Measurements from ENCODE around the gene PAWR. TPM values are rescaled to one million over a fixed set of nuclear protein-coding genes. Genes with fewer than 3 reads are reported as not detected.

The PAWR gene
- total and polyA plus RNA-seq, 8 donors: 51.0 to 86.2 (median 68.3) TPM

DNA sequence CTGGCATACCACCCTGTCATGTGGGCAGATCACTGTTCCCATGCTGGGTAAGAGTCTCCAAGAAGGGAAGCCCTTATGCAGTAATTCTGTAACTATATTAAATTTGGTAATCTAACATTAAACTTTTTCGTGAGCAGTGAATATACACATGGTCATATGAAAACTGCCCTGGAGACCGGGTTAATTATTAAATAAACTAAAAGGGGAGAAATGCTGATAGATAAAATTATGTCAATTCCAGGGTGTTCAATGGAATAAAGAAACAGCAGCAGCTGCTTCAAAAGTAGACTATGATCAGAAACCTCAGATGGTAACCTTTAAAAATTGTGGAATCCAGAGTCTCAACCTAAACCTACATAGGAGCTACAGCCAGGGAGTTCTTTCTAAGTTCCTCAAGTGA, 100.0 kb downstream of the PAWR start:
- Histone ChIP-seq H3K4me1 (no peaks in the 10 kb centered on the region), H3K36me3 (no peaks in the 10 kb centered on the region), H3K9me3 (peaks cover 0 to 3% of the 10 kb centered on the region in 2 donors), H3K27ac (no peak overlapping the region), H3K4me3 (no peak overlapping the region), H3K27me3 (no peaks in the 10 kb centered on the region)
- ATAC-seq: no peak
- intact Hi-C loops (cut with DNase I): no loop called here
- no peak for TF ChIP-seq CTCF (IDR thresholded peaks at IDR 0.05)
- no peak for DNase-seq

GRCh38 chr12:79587368-79587767, 103.4 kb downstream of the PAWR start:
- no peaks in the 10 kb centered on the region for H3K36me3 ChIP-seq
- no peaks in the 10 kb centered on the region for H3K27me3 ChIP-seq
- ATAC-seq (no peak), DNase-seq (no peak)
- no peaks in the 10 kb centered on the region for H3K4me1 ChIP-seq
- H3K27ac ChIP-seq: no peak overlapping the region
- intact Hi-C loops (cut with DNase I): no loop called here
- H3K9me3 ChIP-seq: peaks cover 0 to 3% of the 10 kb centered on the region in 2 donors
- H3K4me3 ChIP-seq: no peak overlapping the region
- TF ChIP-seq CTCF (IDR thresholded peaks at IDR 0.05): no peak

DNA sequence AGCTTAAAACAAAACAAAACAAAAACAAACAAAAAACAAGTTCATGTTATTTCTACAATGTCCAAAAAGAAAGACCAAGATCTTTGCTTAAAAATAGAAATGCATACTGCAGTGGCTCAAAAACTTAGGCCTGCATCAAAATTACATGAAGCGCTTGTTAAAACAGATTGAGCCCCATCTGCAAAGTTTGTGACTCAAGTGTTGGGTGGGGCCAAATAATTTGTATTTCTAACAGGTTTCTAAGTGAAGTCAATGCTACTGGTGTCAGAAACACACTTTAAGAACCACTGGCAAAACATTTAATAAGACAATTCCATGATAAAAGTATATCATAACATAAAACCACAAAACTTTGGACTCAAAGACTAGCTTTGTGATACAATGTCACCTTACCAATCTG, 105.6 kb downstream of the PAWR start:
- ATAC-seq: no peak
- TF ChIP-seq CTCF (IDR thresholded peaks at IDR 0.05): no peak
- DNase-seq: no peak
- Histone ChIP-seq H3K27ac (no peak overlapping the region), H3K4me1 (no peaks in the 10 kb centered on the region), H3K4me3 (no peak overlapping the region), H3K9me3 (peaks cover 0 to 3% of the 10 kb centered on the region in 2 donors), H3K36me3 (no peaks in the 10 kb centered on the region), H3K27me3 (no peaks in the 10 kb centered on the region)
- intact Hi-C loops (cut with DNase I): no loop called here

- ATAC-seq (no peak), DNase-seq (peak in 1 of 4 donors; percentile 80)
- Histone ChIP-seq H3K9me3 (peaks cover 0 to 34% of the 10 kb centered on the region in 2 donors), H3K4me3 (no peak overlapping the region), H3K27ac (no peak overlapping the region), H3K36me3 (peaks cover 0 to 15% of the 10 kb centered on the region in 2 donors), H3K27me3 (no peaks in the 10 kb centered on the region), H3K4me1 (no peaks in the 10 kb centered on the region)
- intact Hi-C loops (cut with DNase I): no loop called here
- no peak for TF ChIP-seq CTCF (IDR thresholded peaks at IDR 0.05)
Observed at GRCh38 chr12:79573820-79574219, 116.9 kb downstream of the PAWR start.

- Histone ChIP-seq H3K4me1 (peaks cover 0 to 9% of the 10 kb centered on the region in 2 donors), H3K36me3 (peaks cover 0 to 13% of the 10 kb centered on the region in 2 donors), H3K9me3 (peaks cover 0 to 33% of the 10 kb centered on the region in 2 donors), H3K27me3 (no peaks in the 10 kb centered on the region), H3K27ac (no peak overlapping the region), H3K4me3 (no peak overlapping the region)
- no peak for TF ChIP-seq CTCF (IDR thresholded peaks at IDR 0.05)
- intact Hi-C loops (cut with DNase I): no loop called here
- ATAC-seq (no peak), DNase-seq (no peak)
Observed at GRCh38 chr12:79569679-79570078, 121.1 kb downstream of the PAWR start.

All from left lung (tissue), 10 donors.